H9 (cell line): Measurements from ENCODE around the gene TSPAN33. TPM values are rescaled to one million over a fixed set of nuclear protein-coding genes. Genes with fewer than 3 reads are reported as not detected.

ENCODE experiments used
- DNase-seq: peaks from one replicate; pipeline ENCODE4 v3.0.0-alpha.2; 2017
- H2AFZ ChIP-seq: one replicate; pipeline ENCODE4 v1.6.1; 2013; ENCODE audit warnings: mild to moderate bottlenecking, low read length, control low read depth, moderate library complexity
- H2AK5ac ChIP-seq: 2 replicates; pipeline ENCODE4 v1.6.1; 2013; ENCODE audit warnings: low read length, control low read depth, mixed read lengths; ENCODE audit not compliant: insufficient read length
- H2BK120ac ChIP-seq: one replicate; pipeline ENCODE4 v1.6.1; 2013; ENCODE audit warnings: low read depth, mild to moderate bottlenecking, low read length, control low read depth, inconsistent platforms; ENCODE audit not compliant: poor library complexity, severe bottlenecking
- H2BK12ac ChIP-seq: 2 replicates; pipeline ENCODE4 v1.6.1; 2013; ENCODE audit warnings: low read length, control low read depth, mixed read lengths, low read depth; ENCODE audit not compliant: insufficient read length
- H2BK15ac ChIP-seq: 2 replicates; pipeline ENCODE4 v1.6.1; 2013; ENCODE audit warnings: low read depth, low read length, control low read depth
- H2BK20ac ChIP-seq: one replicate; pipeline ENCODE4 v1.6.1; 2013; ENCODE audit warnings: low read depth, mild to moderate bottlenecking, low read length, control low read depth, inconsistent platforms; ENCODE audit not compliant: poor library complexity, severe bottlenecking
- H2BK5ac ChIP-seq: 2 replicates; pipeline ENCODE4 v1.6.1; 2013; ENCODE audit warnings: low read length, control low read depth, mixed read lengths; ENCODE audit not compliant: insufficient read length
- H3K14ac ChIP-seq: 2 replicates; pipeline ENCODE4 v1.6.1; 2013; ENCODE audit warnings: low read length, control low read depth; ENCODE audit not compliant: insufficient read depth
- H3K18ac ChIP-seq: 2 replicates; pipeline ENCODE4 v1.6.1; 2013; ENCODE audit warnings: low read depth, mild to moderate bottlenecking, mixed read lengths, low read length, control low read depth; ENCODE audit not compliant: insufficient read length
- H3K23ac ChIP-seq: 2 replicates; pipeline ENCODE4 v1.6.1; 2013; ENCODE audit warnings: low read length, control low read depth, mixed read lengths, low read depth; ENCODE audit not compliant: insufficient read length
- H3K23me2 ChIP-seq: 2 replicates; pipeline ENCODE4 v1.6.1; 2013; ENCODE audit warnings: low read depth, mild to moderate bottlenecking, mixed read lengths, low read length, control low read depth; ENCODE audit not compliant: insufficient read length, poor library complexity, severe bottlenecking
- H3K27ac ChIP-seq: 2 replicates; pipeline ENCODE4 v1.5.1; 2013; ENCODE audit warnings: low read length, control low read depth, mixed read lengths, low read depth; ENCODE audit not compliant: insufficient read length
- H3K27me3 ChIP-seq: 2 replicates; pipeline ENCODE4 v1.6.1; 2013; ENCODE audit warnings: low read length, control low read depth, inconsistent platforms; ENCODE audit not compliant: insufficient read depth
- H3K4ac ChIP-seq: 2 replicates; pipeline ENCODE4 v1.6.1; 2013; ENCODE audit warnings: low read depth, mild to moderate bottlenecking, control low read depth, inconsistent platforms, low read length, moderate library complexity
- H3K4me1 ChIP-seq: 2 replicates; pipeline ENCODE4 v1.6.1; 2013; ENCODE audit warnings: low read length, control low read depth, inconsistent platforms; ENCODE audit not compliant: insufficient read depth
- H3K4me2 ChIP-seq: 2 replicates; pipeline ENCODE4 v1.6.1; 2013; ENCODE audit warnings: low read length, control low read depth, mixed read lengths; ENCODE audit not compliant: insufficient read length, insufficient read depth
- H3K56ac ChIP-seq: 2 replicates; pipeline ENCODE4 v1.6.1; 2013; ENCODE audit warnings: low read depth, mild to moderate bottlenecking, mixed read lengths, low read length, control low read depth; ENCODE audit not compliant: insufficient read length
- H3K79me1 ChIP-seq: 2 replicates; pipeline ENCODE4 v1.6.1; 2013; ENCODE audit warnings: low read depth, mild to moderate bottlenecking, moderate library complexity, low read length, control low read depth, inconsistent platforms; ENCODE audit not compliant: insufficient read depth, poor library complexity, severe bottlenecking
- H3K79me2 ChIP-seq: 2 replicates; pipeline ENCODE4 v1.6.1; 2013; ENCODE audit warnings: low read length, control low read depth, inconsistent platforms; ENCODE audit not compliant: insufficient read depth
- H3K9ac ChIP-seq: 2 replicates; pipeline ENCODE4 v1.6.1; 2013; ENCODE audit warnings: low read length, control low read depth, mixed read lengths; ENCODE audit not compliant: insufficient read length; ENCODE audit errors: extremely low read depth
- H3K9me3 ChIP-seq: one replicate; pipeline ENCODE4 v1.6.1; 2013; ENCODE audit warnings: low read depth, low read length, inconsistent platforms; ENCODE audit not compliant: control insufficient read depth
- H3T11ph ChIP-seq: one replicate; pipeline ENCODE4 v1.6.1; 2013; ENCODE audit warnings: mild to moderate bottlenecking, low read length, control low read depth, inconsistent platforms
- H4K20me1 ChIP-seq: one replicate; pipeline ENCODE4 v1.6.1; 2013; ENCODE audit not compliant: control insufficient read depth, insufficient read length, insufficient read depth
- H4K5ac ChIP-seq: 2 replicates; pipeline ENCODE4 v1.6.1; 2013; ENCODE audit warnings: low read depth, mild to moderate bottlenecking, mixed read lengths, low read length, control low read depth; ENCODE audit not compliant: insufficient read length
- H4K8ac ChIP-seq: replicated peaks from 2 replicates; pipeline ENCODE4 v1.6.1; 2013; ENCODE audit warnings: low read length, control low read depth, mixed read lengths, low read depth; ENCODE audit not compliant: insufficient read length
- H4K91ac ChIP-seq: 2 replicates; pipeline ENCODE4 v1.6.1; 2013; ENCODE audit warnings: low read depth, mild to moderate bottlenecking, moderate library complexity, mixed read lengths, low read length, control low read depth; ENCODE audit not compliant: insufficient read length
- H3K27ac Mint-ChIP-seq, 3 experiments: 2 replicates in 2 of 3; 3 replicates in 1 of 3; pipeline ENCODE4 v1.8.0; 2020 to 2021; ENCODE audit warnings: mixed read lengths in 3 of 3, mild to moderate bottlenecking in 1 of 3, moderate library complexity in 1 of 3
- H3K27me3 Mint-ChIP-seq: 2 replicates; pipeline ENCODE4 v1.8.0; 2021; ENCODE audit warnings: low read depth, mild to moderate bottlenecking, moderate library complexity, mixed read lengths
- H3K36me3 Mint-ChIP-seq, 3 experiments: 2 replicates in 2 of 3; 3 replicates in 1 of 3; pipeline ENCODE4 v1.8.0; 2020 to 2021; ENCODE audit warnings: low read depth in 3 of 3, mixed read lengths in 3 of 3; ENCODE audit not compliant: insufficient read depth in 1 of 3
- H3K4me1 Mint-ChIP-seq, 2 experiments: 2 replicates each; pipeline ENCODE4 v1.8.0; 2020; ENCODE audit warnings: mixed read lengths in 2 of 2
- H3K4me3 Mint-ChIP-seq, 2 experiments: 2 replicates in 1 of 2; 3 replicates in 1 of 2; pipeline ENCODE4 v1.8.0; 2020 to 2021; ENCODE audit warnings: mild to moderate bottlenecking in 2 of 2, mixed read lengths in 2 of 2, moderate library complexity in 1 of 2
- H3K9me3 Mint-ChIP-seq, 2 experiments: 2 replicates in 1 of 2; 3 replicates in 1 of 2; pipeline ENCODE4 v1.8.0; 2020; ENCODE audit warnings: mild to moderate bottlenecking in 2 of 2, mixed read lengths in 2 of 2, moderate library complexity in 1 of 2
- WGBS: extraction: QIAGEN DNeasy Blood & Tissue Kit; methylation state at CpG from one replicate; pipeline ENCODE4 v1.1.7; 2013; ENCODE audit warnings: missing lambda C conversion rate, low lambda C conversion rate, mixed read lengths; ENCODE audit not compliant: insufficient read length; ENCODE audit errors: extremely low coverage; 5-methylcytosine and 5-hydroxymethylcytosine counted together
- total RNA-seq: library from RNA; stranded (reverse); gene quantifications from 2 replicates; pipeline ENCODE4 v1.2.1, GENCODE V29; 2021
- TF ChIP-seq, protein P1 (sequence below): fragments of 200-600 bp; sonication (generic); conservative IDR thresholded peaks from 3 replicates; pipeline ENCODE4 v1.8.0; 2021; ENCODE audit warnings: antibody characterized with exemption, mild to moderate bottlenecking

Gene TSPAN33
- total RNA-seq, 1 experiment from 2014 or later, result 34.7 TPM

DNA sequence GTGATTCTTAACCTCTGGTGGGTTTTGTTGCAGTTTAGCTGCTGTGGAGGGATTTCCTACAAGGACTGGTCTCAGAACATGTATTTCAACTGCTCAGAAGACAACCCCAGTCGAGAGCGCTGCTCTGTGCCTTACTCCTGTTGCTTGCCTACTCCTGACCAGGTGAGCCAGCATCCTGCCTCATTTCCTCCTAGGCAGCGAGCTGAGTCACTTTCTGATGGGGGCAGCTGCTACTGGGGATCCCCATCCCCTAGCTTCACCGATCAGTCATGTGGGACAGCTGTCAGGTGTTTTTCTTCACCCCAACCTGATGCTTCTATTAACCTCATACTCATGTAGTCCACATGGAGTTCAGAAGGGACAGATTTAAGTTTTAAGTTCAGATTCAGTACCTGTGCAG is 22.2 kb downstream of the TSPAN33 start:
- H4K91ac ChIP-seq, result no peak overlapping the region
- no peaks in the 10 kb centered on the region; the same call in 1 of the 2 replicates for H3K27me3 Mint-ChIP-seq
- no peak for DNase-seq
- H3K4me1 ChIP-seq, result peaks cover 5% of the 10 kb centered on the region; the same call in 1 of the 2 replicates
- no peak overlapping the region for H3K56ac ChIP-seq
- H3K27me3 ChIP-seq, result no peaks in the 10 kb centered on the region
- H2BK12ac ChIP-seq, result no peak overlapping the region
- H3K23me2 ChIP-seq, result peaks cover 16% of the 10 kb centered on the region
- no peak overlapping the region for H3K4me2 ChIP-seq
- H3K4me1 Mint-ChIP-seq, result peaks cover 36 to 38% of the 10 kb centered on the region in 2 experiments
- H2AFZ ChIP-seq, result no peak overlapping the region
- H2BK5ac ChIP-seq, result no peak overlapping the region
- no peak overlapping the region for H3T11ph ChIP-seq
- H2BK120ac ChIP-seq, result no peak overlapping the region
- no peak overlapping the region for H2BK15ac ChIP-seq
- H3K4ac ChIP-seq, result no peak overlapping the region
- H3K18ac ChIP-seq, result no peak overlapping the region
- H4K8ac ChIP-seq, result no peak overlapping the region
- H3K23ac ChIP-seq, result no peak overlapping the region
- no peak overlapping the region for H2BK20ac ChIP-seq
- no peaks in the 10 kb centered on the region for H3K79me1 ChIP-seq
- H3K36me3 Mint-ChIP-seq, result peaks cover 7 to 21% (median 21%) of the 10 kb centered on the region in 3 experiments; a peak in 6 of 7 replicates
- H3K27ac ChIP-seq, result no peak overlapping the region
- no peaks in the 10 kb centered on the region for H4K20me1 ChIP-seq
- no peak overlapping the region for H3K14ac ChIP-seq
- H3K27ac Mint-ChIP-seq, result no peak overlapping the region; a peak in 1 of 7 replicates
- no peak overlapping the region for H2AK5ac ChIP-seq
- no peaks in the 10 kb centered on the region for H3K9me3 ChIP-seq
- H3K9me3 Mint-ChIP-seq, result no peaks in the 10 kb centered on the region
- no peak overlapping the region for H4K5ac ChIP-seq
- no peak overlapping the region for H3K9ac ChIP-seq
- H3K79me2 ChIP-seq, result no peaks in the 10 kb centered on the region
- TF ChIP-seq, protein P1, sequence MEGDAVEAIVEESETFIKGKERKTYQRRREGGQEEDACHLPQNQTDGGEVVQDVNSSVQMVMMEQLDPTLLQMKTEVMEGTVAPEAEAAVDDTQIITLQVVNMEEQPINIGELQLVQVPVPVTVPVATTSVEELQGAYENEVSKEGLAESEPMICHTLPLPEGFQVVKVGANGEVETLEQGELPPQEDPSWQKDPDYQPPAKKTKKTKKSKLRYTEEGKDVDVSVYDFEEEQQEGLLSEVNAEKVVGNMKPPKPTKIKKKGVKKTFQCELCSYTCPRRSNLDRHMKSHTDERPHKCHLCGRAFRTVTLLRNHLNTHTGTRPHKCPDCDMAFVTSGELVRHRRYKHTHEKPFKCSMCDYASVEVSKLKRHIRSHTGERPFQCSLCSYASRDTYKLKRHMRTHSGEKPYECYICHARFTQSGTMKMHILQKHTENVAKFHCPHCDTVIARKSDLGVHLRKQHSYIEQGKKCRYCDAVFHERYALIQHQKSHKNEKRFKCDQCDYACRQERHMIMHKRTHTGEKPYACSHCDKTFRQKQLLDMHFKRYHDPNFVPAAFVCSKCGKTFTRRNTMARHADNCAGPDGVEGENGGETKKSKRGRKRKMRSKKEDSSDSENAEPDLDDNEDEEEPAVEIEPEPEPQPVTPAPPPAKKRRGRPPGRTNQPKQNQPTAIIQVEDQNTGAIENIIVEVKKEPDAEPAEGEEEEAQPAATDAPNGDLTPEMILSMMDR, result no peak
- WGBS, result no CpG with 5 or more reads among the region's 4 CpGs
- H3K4me3 Mint-ChIP-seq, result no peak overlapping the region
